HL-60 (cell line): Measurements from ENCODE around the gene ADAMTS17.

Source experiments
- CTCF ChIP-seq: IDR thresholded peaks from one replicate; pipeline ENCODE4 v1.5.1; 2011; ENCODE audit warnings: low read length, control low read depth, inconsistent platforms; ENCODE audit not compliant: insufficient read depth
- POLR2AphosphoS5 ChIP-seq: IDR thresholded peaks from 2 replicates; pipeline ENCODE4 v1.6.1; 2012; ENCODE audit warnings: low read depth
- TF ChIP-seq, protein P1 (sequence below): IDR thresholded peaks from 2 replicates; pipeline ENCODE4 v1.6.1; 2012; ENCODE audit warnings: low read depth; ENCODE audit not compliant: insufficient replicate concordance

- TF ChIP-seq CTCF (no peak), POLR2AphosphoS5 (no peak)
- TF ChIP-seq, protein P1, sequence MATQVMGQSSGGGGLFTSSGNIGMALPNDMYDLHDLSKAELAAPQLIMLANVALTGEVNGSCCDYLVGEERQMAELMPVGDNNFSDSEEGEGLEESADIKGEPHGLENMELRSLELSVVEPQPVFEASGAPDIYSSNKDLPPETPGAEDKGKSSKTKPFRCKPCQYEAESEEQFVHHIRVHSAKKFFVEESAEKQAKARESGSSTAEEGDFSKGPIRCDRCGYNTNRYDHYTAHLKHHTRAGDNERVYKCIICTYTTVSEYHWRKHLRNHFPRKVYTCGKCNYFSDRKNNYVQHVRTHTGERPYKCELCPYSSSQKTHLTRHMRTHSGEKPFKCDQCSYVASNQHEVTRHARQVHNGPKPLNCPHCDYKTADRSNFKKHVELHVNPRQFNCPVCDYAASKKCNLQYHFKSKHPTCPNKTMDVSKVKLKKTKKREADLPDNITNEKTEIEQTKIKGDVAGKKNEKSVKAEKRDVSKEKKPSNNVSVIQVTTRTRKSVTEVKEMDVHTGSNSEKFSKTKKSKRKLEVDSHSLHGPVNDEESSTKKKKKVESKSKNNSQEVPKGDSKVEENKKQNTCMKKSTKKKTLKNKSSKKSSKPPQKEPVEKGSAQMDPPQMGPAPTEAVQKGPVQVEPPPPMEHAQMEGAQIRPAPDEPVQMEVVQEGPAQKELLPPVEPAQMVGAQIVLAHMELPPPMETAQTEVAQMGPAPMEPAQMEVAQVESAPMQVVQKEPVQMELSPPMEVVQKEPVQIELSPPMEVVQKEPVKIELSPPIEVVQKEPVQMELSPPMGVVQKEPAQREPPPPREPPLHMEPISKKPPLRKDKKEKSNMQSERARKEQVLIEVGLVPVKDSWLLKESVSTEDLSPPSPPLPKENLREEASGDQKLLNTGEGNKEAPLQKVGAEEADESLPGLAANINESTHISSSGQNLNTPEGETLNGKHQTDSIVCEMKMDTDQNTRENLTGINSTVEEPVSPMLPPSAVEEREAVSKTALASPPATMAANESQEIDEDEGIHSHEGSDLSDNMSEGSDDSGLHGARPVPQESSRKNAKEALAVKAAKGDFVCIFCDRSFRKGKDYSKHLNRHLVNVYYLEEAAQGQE = no peak
These were observed 298.1 kb downstream of the ADAMTS17 start for GRCh38 chr15:100043692-100044091.
